Stimulated activated CD8-positive, alpha-beta memory T cell treated with anti-CD3 and anti-CD28 coated beads, Interleukin-4, amount 100 ng/mL, for 24 hours (primary cell): ENCODE results near the gene AMY1B.
"Not testable (repeated sequence)": the region's sequence is repeated elsewhere in the genome, so short reads cannot be mapped to it uniquely, and the experiment has no call there.

Experiments used
- DNase-seq: peaks from one replicate; pipeline ENCODE4 v3.0.0-alpha.2; 2020; ENCODE audit warnings: low read depth

The AMY1B gene

GRCh38 chr1:103696110-103696509, at the start of gene AMY1B:
TSS of gene AMY1B (minus strand) at chr1:103696210. CDS start at chr1:103695639, 571 bp downstream.
- not testable (repeated sequence) for DNase-seq

GRCh38 chr1:103745040-103745439, 49.0 kb upstream of the AMY1B start:
- not testable (repeated sequence) for DNase-seq

- not testable (repeated sequence) for DNase-seq
Observed at GRCh38 chr1:103744449-103744848, 48.4 kb upstream of the AMY1B start.

- not testable (repeated sequence) for DNase-seq
Observed at GRCh38 chr1:103738031-103738430, 42.0 kb upstream of the AMY1B start.

- not testable (repeated sequence) for DNase-seq
Observed at GRCh38 chr1:103735334-103735733, 39.3 kb upstream of the AMY1B start.

GRCh38 chr1:103721473-103721872, 25.5 kb upstream of the AMY1B start:
- DNase-seq, result not testable (repeated sequence)

- DNase-seq, result not testable (repeated sequence)
Observed at GRCh38 chr1:103717404-103717803, 21.4 kb upstream of the AMY1B start.

- not testable (repeated sequence) for DNase-seq
Observed at GRCh38 chr1:103710381-103710780, 14.4 kb upstream of the AMY1B start.

GRCh38 chr1:103707670-103708069, 11.7 kb upstream of the AMY1B start:
- not testable (repeated sequence) for DNase-seq

GRCh38 chr1:103701256-103701655, 5.2 kb upstream of the AMY1B start:
- DNase-seq, result not testable (repeated sequence)

- not testable (repeated sequence) for DNase-seq
Observed at GRCh38 chr1:103700669-103701068, 4.7 kb upstream of the AMY1B start.

- not testable (repeated sequence) for DNase-seq
Observed at GRCh38 chr1:103697430-103697829, 1.4 kb upstream of the AMY1B start.

GRCh38 chr1:103676335-103676734, 19.7 kb downstream of the AMY1B start:
- DNase-seq, result not testable (repeated sequence)

GRCh38 chr1:103655460-103655859, 40.5 kb downstream of the AMY1B start, which contains the start of gene AMY1A:
TSS of gene AMY1A (plus strand) at chr1:103655760. CDS start at chr1:103656331, 571 bp downstream.
- DNase-seq, result not testable (repeated sequence)

GRCh38 chr1:103654133-103654532, 41.9 kb downstream of the AMY1B start:
- DNase-seq, result not testable (repeated sequence)

- DNase-seq, result not testable (repeated sequence)
Observed at GRCh38 chr1:103650889-103651288, 45.1 kb downstream of the AMY1B start.

GRCh38 chr1:103650305-103650704, 45.7 kb downstream of the AMY1B start:
- not testable (repeated sequence) for DNase-seq

GRCh38 chr1:103643908-103644307, 52.1 kb downstream of the AMY1B start:
- DNase-seq, result not testable (repeated sequence)

GRCh38 chr1:103641194-103641593, 54.8 kb downstream of the AMY1B start:
- DNase-seq, result not testable (repeated sequence)
